Naive thymus-derived CD8-positive, alpha-beta T cell (primary cell): Measurements from ENCODE around the gene PDIA5. TPM values are rescaled to one million over a fixed set of nuclear protein-coding genes. Genes with fewer than 3 reads are reported as not detected.

Source experiments
- ATAC-seq, 2 donors: fragments of 150-1000 bp; cut with Tn5 transposase in 1 of 2; sonication (Bioruptor Pico), chemical (Tn5 transposase) in 1 of 2; 1 replicate in 1 of 2; 2 replicates in 1 of 2; pipeline ENCODE4 v1.10.0; 2021; ENCODE audit warnings: mild to moderate bottlenecking in 2 of 2, moderate library complexity in 2 of 2
- POLR2A ChIA-PET: fragments of 350-600 bp; sonication (Branson Sonifier 250); formaldehyde crosslinking; loops from one replicate; lab custom pipeline; 2021; ENCODE audit warnings: antibody characterized with exemption; lab: Charles Lee
- DNase-seq, 10 donors: peaks; one replicate each; pipeline versions ENCODE4 v3.0.0 to v3.0.0-alpha.2; 2020 to 2022
- H3K27ac Mint-ChIP-seq, 10 donors: one replicate each; pipeline ENCODE4 v1.8.0; 2020 to 2022; ENCODE audit warnings: mild to moderate bottlenecking in 10 of 10, mixed read lengths in 10 of 10, moderate library complexity in 4 of 10, inconsistent platforms in 1 of 10
- H3K27me3 Mint-ChIP-seq, 5 donors: one replicate each; pipeline ENCODE4 v1.8.0; 2021 to 2022; ENCODE audit warnings: mixed read lengths in 5 of 5
- H3K36me3 Mint-ChIP-seq, 3 donors: one replicate each; pipeline ENCODE4 v1.8.0; 2020 to 2022; ENCODE audit warnings: mixed read lengths in 3 of 3, mild to moderate bottlenecking in 2 of 3, inconsistent platforms in 1 of 3
- H3K4me1 Mint-ChIP-seq, 4 donors: one replicate each; pipeline ENCODE4 v1.8.0; 2021 to 2022; ENCODE audit warnings: mixed read lengths in 4 of 4
- H3K4me3 Mint-ChIP-seq, 10 donors: one replicate each; pipeline ENCODE4 v1.8.0; 2020 to 2022; ENCODE audit warnings: mild to moderate bottlenecking in 10 of 10, mixed read lengths in 10 of 10, moderate library complexity in 6 of 10, inconsistent platforms in 1 of 10
- H3K9me3 Mint-ChIP-seq, 9 donors: one replicate each; pipeline ENCODE4 v1.8.0; 2020 to 2022; ENCODE audit warnings: mixed read lengths in 9 of 9, mild to moderate bottlenecking in 3 of 9, inconsistent platforms in 1 of 9, moderate library complexity in 1 of 9
- polyA plus RNA-seq, 3 donors: library from polyadenylated mRNA; unstranded; fragments of 300-500 nt; fragmentation: Illumina TruSeq; gene quantifications; one replicate each; pipeline ENCODE4 v1.2.3, GENCODE V29; 2021
- total RNA-seq, 8 experiments: library from RNA in 2 of 8; stranded (reverse) in 2 of 8; gene quantifications; one replicate each; pipeline ENCODE4 v1.2.3 and lab custom pipeline; 2021 to 2026

Gene PDIA5
- total and polyA plus RNA-seq, 5 experiments from 2014 or later = 3.2 to 6.9 (median 5.2) TPM

DNA sequence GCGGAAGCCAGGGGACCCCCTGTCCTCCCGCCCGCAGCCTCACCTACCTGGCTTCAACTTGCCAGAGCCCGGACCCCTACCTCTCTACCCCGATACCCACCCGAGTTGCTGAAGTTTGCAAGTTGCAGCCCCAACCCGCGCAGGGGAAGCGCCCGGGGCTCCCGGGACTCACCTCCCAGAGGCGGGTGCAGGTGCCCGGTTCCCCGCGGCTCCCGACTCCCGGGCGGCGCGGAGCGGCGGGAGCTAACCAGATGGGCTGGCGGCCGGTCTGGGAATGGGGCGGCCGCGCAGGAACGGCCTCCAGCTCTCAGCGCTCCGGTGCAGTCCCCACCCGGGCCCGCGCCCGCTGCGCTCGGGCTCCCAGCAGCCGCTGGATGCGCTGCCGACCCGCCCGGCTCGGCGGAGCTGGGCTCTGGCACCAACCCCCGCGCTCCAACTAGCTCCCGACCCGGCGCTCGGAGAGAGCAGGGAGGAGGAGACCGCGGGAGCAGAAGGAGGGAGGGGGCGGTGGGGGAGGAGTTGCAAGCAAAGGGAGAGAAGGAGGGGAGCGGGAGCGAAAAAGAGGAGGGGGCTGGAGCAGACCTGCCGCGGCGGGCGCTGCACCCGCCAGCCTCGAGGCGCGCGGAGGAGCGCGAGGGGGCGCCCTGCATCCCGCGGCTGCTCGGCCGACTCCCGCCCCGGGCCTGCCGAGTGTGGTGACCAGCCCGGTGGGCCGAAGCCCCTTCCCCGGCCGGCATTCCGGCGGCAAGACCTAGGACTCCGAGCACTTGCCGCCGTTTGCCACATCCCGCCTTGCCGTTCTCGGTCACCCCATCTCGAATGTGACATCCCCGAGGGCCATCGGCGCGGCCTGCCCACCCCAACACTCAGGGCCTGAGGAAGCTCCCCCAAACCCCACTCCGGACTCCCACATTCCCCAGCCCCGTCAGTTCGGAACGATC is 39.3 kb upstream of the PDIA5 start, which contains the start of gene SEMA5B:
SEMA5B (minus strand) TSS at position 472 of the 941 bp plus-strand sequence. CDS start 66,500 bp downstream, outside the sequence.
- Mint-ChIP-seq H3K27me3 (peaks cover 36 to 56% (median 53%) of the 10 kb centered on the region in 5 donors), H3K36me3 (peaks cover 0 to 2% (median 0%) of the 10 kb centered on the region in 3 donors), H3K4me1 (peaks cover 14 to 28% (median 20%) of the 10 kb centered on the region in 4 donors), H3K27ac (peak within 1 kb of the TSS in 3 of 10 donors; percentile 1 to 5 (median 2)), H3K4me3 (peak within 1 kb of the TSS; percentile 64 to 90 (median 84)), H3K9me3 (no peaks in the 10 kb centered on the region)
- DNase-seq = peak in 6 of 10 donors; percentile 9 to 29 (median 18)
- peak; percentile 41 to 65 for ATAC-seq
- POLR2A ChIA-PET = interaction anchor here (0.5 kb wide), 1 partner anchor 1984 kb away, joined by 3 read pairs; no protein-coding TSS in a partner anchor

DNA sequence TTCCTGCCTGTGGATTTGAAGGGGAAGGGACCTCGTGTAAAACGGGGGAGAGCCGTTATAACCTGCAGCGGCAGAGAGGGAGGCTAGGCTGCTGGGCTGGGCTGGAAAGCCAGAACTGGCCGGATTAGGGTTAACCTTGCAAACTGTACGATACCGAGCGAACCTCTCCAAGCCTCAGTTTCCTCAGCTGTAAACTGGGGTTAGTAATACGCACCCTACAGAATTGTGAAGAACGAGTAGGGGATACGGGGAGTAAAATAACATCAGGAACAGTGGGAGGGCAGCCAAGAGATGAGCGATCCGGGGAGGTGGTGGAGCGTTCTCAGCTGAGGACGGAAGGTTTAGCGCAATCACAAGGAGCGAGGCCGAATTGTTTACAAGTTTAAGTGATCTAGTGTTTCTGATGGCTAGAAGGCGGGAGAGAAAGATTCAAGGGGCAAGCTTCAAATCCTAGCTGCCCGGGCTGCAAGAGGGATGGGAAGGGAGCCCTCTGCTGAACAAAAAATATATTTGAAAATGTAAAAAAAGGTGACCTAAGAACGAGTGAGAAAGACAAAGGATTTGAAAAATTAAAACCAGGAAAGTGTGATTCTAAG is 38.5 kb upstream of the PDIA5 start:
- H3K4me1 Mint-ChIP-seq = peaks cover 14 to 28% (median 20%) of the 10 kb centered on the region in 4 donors
- no peaks in the 10 kb centered on the region for H3K9me3 Mint-ChIP-seq
- peak overlapping the region in 3 of 10 donors; percentile 1 to 5 (median 2) for H3K27ac Mint-ChIP-seq
- POLR2A ChIA-PET = interaction anchor here (0.5 to 1.2 kb wide), 2 partner anchors 273 to 1984 kb away, joined by 3 read pairs; no protein-coding TSS in a partner anchor
- H3K4me3 Mint-ChIP-seq = peak overlapping the region; percentile 64 to 90 (median 84)
- peaks cover 33 to 61% (median 52%) of the 10 kb centered on the region in 5 donors for H3K27me3 Mint-ChIP-seq
- ATAC-seq = peak; percentile 26 to 34
- DNase-seq = peak in 3 of 10 donors; percentile 20 to 37 (median 29)
- H3K36me3 Mint-ChIP-seq = peaks cover 0 to 2% (median 0%) of the 10 kb centered on the region in 3 donors

DNA sequence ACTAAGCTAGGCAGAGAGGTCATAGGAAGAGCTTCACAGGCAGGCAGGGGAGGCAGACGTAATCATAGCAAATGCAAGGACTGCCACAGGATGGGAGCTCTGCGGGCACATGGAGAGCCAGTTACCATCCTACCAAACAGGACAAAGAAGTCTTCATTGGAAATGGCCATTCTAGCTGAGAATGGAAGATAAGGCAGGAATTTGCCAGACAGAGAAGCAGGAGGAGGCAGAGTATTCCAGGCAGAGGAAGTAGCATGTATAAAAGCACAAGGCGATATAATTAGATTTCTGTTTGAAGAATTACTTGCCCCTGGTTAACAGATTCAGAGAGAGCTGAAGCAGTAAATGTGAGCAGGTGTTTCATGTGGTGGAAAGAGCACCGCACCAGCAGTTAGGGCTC is 35.8 kb upstream of the PDIA5 start:
- Mint-ChIP-seq H3K27ac (no peak overlapping the region), H3K27me3 (peaks cover 32 to 56% (median 44%) of the 10 kb centered on the region in 5 donors), H3K4me3 (no peak overlapping the region), H3K9me3 (no peaks in the 10 kb centered on the region), H3K36me3 (no peaks in the 10 kb centered on the region), H3K4me1 (peaks cover 11 to 23% (median 15%) of the 10 kb centered on the region in 4 donors)
- ATAC-seq (no peak), DNase-seq (no peak)
- POLR2A ChIA-PET = no interaction called here

GRCh38 chr3:123032057-123032456 is 34.8 kb upstream of the PDIA5 start:
- no peak for DNase-seq
- no peak overlapping the region for H3K4me3 Mint-ChIP-seq
- H3K36me3 Mint-ChIP-seq = no peaks in the 10 kb centered on the region
- peaks cover 30 to 54% (median 44%) of the 10 kb centered on the region in 5 donors for H3K27me3 Mint-ChIP-seq
- no peak overlapping the region for H3K27ac Mint-ChIP-seq
- H3K9me3 Mint-ChIP-seq = no peaks in the 10 kb centered on the region
- POLR2A ChIA-PET = no interaction called here
- no peak for ATAC-seq
- H3K4me1 Mint-ChIP-seq = peaks cover 7 to 13% (median 8%) of the 10 kb centered on the region in 4 donors

DNA sequence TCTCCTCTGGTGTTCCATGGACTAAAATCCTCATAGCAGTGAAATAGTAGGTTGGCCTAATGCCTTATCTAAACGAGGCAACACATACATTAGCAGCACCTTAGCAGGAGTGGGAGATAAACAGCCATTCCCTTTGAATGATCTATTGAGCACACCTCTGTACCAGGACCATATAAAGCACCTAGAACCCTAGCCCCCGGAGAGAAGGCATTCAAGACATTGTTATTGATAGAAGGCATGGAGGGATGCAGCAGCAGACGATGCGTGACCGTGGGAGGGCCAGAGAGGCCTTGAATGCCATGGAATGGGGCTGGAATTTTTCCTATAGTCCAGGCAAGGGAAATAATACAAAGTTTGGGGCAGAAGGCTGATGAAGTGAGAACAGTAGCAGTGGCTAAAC is 32.7 kb upstream of the PDIA5 start:
- no peak overlapping the region for H3K27ac Mint-ChIP-seq
- DNase-seq (no peak), ATAC-seq (no peak)
- no peaks in the 10 kb centered on the region for H3K4me1 Mint-ChIP-seq
- peaks cover 32 to 51% (median 43%) of the 10 kb centered on the region in 5 donors for H3K27me3 Mint-ChIP-seq
- no peaks in the 10 kb centered on the region for H3K9me3 Mint-ChIP-seq
- no peaks in the 10 kb centered on the region for H3K36me3 Mint-ChIP-seq
- POLR2A ChIA-PET = no interaction called here
- H3K4me3 Mint-ChIP-seq = no peak overlapping the region

- H3K27ac Mint-ChIP-seq = no peak overlapping the region
- H3K4me3 Mint-ChIP-seq = no peak overlapping the region
- no peaks in the 10 kb centered on the region for H3K9me3 Mint-ChIP-seq
- peaks cover 28 to 56% (median 36%) of the 10 kb centered on the region in 5 donors for H3K27me3 Mint-ChIP-seq
- ATAC-seq (no peak), DNase-seq (no peak)
- no peaks in the 10 kb centered on the region for H3K36me3 Mint-ChIP-seq
- no peaks in the 10 kb centered on the region for H3K4me1 Mint-ChIP-seq
- POLR2A ChIA-PET = interaction anchor here (0.5 kb wide), 1 partner anchor 12 kb away, joined by 3 read pairs; no protein-coding TSS in a partner anchor
Measured at GRCh38 chr3:123034996-123035395, 31.8 kb upstream of the PDIA5 start.

DNA sequence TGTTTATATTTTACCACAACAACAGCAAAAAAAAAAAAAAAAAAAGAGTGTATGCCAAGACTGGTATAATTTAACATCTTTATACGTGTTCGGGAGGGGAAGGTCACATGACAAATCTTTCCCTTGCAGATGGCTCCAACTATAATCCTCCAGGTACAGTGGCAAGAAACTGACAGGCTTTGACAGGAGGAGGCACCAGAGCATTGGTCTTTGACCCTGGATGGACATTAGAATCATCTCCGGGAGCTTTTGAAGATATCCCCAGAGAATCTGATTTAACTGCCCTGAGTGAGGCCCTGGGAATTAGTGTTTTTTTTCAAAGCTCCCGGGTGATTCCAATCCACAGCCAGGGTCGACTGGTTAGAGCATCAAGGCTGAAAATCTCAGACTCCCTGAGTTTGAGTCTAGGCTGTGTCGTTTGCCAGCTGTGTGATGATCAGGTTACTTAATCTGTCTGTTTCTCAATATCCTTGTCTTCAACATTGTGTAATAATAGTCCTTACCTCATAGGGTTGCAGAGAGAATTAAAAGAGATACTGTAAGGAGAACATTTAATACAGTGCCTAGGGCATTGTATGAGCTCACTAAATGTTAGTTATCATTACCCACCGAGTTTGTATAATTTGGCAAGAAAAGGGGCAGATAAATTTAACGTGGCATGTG is 30.3 kb upstream of the PDIA5 start:
- no peak for DNase-seq
- POLR2A ChIA-PET = no interaction called here

GRCh38 chr3:123037015-123037375 is 29.8 kb upstream of the PDIA5 start:
- Mint-ChIP-seq H3K36me3 (no peaks in the 10 kb centered on the region), H3K9me3 (no peaks in the 10 kb centered on the region), H3K27me3 (peaks cover 28 to 65% (median 40%) of the 10 kb centered on the region in 5 donors), H3K4me1 (no peaks in the 10 kb centered on the region), H3K27ac (no peak overlapping the region), H3K4me3 (no peak overlapping the region)
- no peak for ATAC-seq
- no peak for DNase-seq
- POLR2A ChIA-PET = no interaction called here

More for the DNA sequence above, 30.3 kb upstream of the PDIA5 start:
- Mint-ChIP-seq H3K4me3 (no peak overlapping the region), H3K36me3 (no peaks in the 10 kb centered on the region), H3K9me3 (no peaks in the 10 kb centered on the region), H3K27me3 (peaks cover 28 to 65% (median 40%) of the 10 kb centered on the region in 5 donors), H3K27ac (no peak overlapping the region), H3K4me1 (no peaks in the 10 kb centered on the region)
- ATAC-seq = no peak

- Mint-ChIP-seq H3K9me3 (no peaks in the 10 kb centered on the region), H3K4me1 (no peaks in the 10 kb centered on the region), H3K36me3 (no peaks in the 10 kb centered on the region), H3K4me3 (no peak overlapping the region), H3K27me3 (peaks cover 23 to 65% (median 39%) of the 10 kb centered on the region in 5 donors), H3K27ac (no peak overlapping the region)
- no peak for ATAC-seq
- POLR2A ChIA-PET = no interaction called here
- no peak for DNase-seq
Measured at GRCh38 chr3:123038751-123039150, 28.1 kb upstream of the PDIA5 start.

- H3K36me3 Mint-ChIP-seq = no peaks in the 10 kb centered on the region
- ATAC-seq = no peak
- H3K27me3 Mint-ChIP-seq = peaks cover 20 to 61% (median 36%) of the 10 kb centered on the region in 5 donors
- H3K9me3 Mint-ChIP-seq = no peaks in the 10 kb centered on the region
- no peak overlapping the region for H3K27ac Mint-ChIP-seq
- H3K4me3 Mint-ChIP-seq = no peak overlapping the region
- H3K4me1 Mint-ChIP-seq = no peaks in the 10 kb centered on the region
- POLR2A ChIA-PET = no interaction called here
- DNase-seq = no peak
Measured at GRCh38 chr3:123039178-123039577, 27.6 kb upstream of the PDIA5 start.

DNA sequence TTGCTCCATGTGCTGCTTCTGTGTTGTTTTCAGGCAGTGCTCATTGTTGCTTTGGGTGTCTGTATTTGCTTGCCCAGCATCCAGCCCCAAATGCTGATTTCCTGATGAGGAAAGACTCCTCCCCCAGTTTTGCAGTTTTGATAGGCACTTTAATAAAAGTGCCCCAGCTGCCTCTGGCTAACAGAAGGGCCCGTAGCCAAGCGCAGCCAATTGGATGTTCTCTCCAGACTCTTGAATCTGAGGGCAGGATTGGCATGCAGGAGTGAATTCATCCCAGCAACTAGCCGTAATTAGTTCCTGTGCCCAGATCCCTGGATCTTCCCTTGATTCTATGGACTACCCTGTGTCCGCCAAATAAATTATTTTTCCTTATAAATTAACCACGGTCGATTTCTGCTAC is 24.4 kb upstream of the PDIA5 start:
- Mint-ChIP-seq H3K36me3 (no peaks in the 10 kb centered on the region), H3K4me1 (no peaks in the 10 kb centered on the region), H3K9me3 (no peaks in the 10 kb centered on the region), H3K27ac (no peak overlapping the region), H3K4me3 (no peak overlapping the region), H3K27me3 (peaks cover 6 to 32% (median 20%) of the 10 kb centered on the region in 5 donors)
- POLR2A ChIA-PET = no interaction called here
- ATAC-seq (no peak), DNase-seq (no peak)

DNA sequence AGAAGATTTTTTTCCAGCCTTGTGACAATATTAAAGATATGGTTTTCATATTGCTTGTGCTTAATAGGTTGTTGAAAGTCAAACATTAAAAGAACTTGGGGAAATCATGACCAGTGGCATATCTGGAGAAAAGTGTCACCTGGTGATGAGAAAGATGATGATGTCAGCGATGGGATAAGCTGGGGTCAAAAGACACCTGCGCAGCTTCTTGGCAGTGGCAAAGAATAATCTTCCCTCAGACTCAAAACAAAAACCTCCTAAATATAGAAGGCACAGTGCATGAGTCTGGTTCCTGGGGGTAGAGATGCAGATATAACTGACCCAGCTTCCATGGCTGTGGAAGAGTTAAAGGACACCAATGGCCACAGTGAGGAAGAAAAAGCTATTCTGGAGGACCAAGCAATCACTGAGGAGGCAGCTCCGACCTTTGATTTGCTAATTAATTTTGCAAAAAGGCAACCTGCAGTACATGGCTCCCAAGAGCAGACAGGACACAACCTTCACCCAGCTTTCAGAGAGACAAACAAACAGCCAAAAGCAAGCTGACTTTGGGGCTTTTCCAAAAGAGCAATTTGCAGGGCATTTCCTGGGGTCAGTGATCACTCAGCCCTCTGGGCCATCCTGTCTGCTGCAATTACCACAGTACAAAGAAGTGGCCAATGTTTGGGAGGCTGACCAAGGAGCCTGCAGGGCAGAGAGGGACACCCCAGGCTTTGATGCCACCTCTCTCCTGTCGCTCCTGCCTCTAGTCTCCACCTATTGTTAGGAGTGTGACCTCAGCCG is 21.7 kb upstream of the PDIA5 start:
- Mint-ChIP-seq H3K27me3 (peaks cover 2 to 20% (median 9%) of the 10 kb centered on the region in 5 donors), H3K4me3 (no peak overlapping the region), H3K27ac (peak overlapping the region in 1 of 10 donors; percentile 51), H3K4me1 (no peaks in the 10 kb centered on the region), H3K36me3 (no peaks in the 10 kb centered on the region), H3K9me3 (no peaks in the 10 kb centered on the region)
- ATAC-seq (no peak), DNase-seq (no peak)
- POLR2A ChIA-PET = no interaction called here
